Measurements from ENCODE around the gene ZNF581. TPM values are rescaled to one million over a fixed set of nuclear protein-coding genes. Genes with fewer than 3 reads are reported as not detected.

Gene ZNF581
- total RNA-seq, 1 experiment from 2014 or later: 65.1 TPM

- Histone ChIP-seq H2BK15ac (ENCODE audit: low read depth, low read length) (no peak overlapping the region), H3K4ac (ENCODE audit: low read depth, low read length) (no peak overlapping the region), H2BK120ac (ENCODE audit: low read depth, low read length, poor library complexity, severe bottlenecking) (no peak overlapping the region), H3K9ac (ENCODE audit: extremely low read depth, insufficient read length, low read length) (no peak overlapping the region), H3K9me3 (ENCODE audit: control insufficient read depth, low read depth, low read length) (no peaks in the 10 kb centered on the region), H3K79me2 (ENCODE audit: insufficient read depth, low read length) (no peaks in the 10 kb centered on the region; the same call in 1 of the 2 replicates), H2BK20ac (ENCODE audit: low read depth, low read length, poor library complexity, severe bottlenecking) (no peak overlapping the region), H3K18ac (ENCODE audit: insufficient read length, low read depth, low read length) (no peak overlapping the region), H3K56ac (ENCODE audit: insufficient read length, low read depth, low read length) (no peak overlapping the region), H4K8ac (replicated peaks; ENCODE audit: insufficient read length, low read depth, low read length) (no peak overlapping the region), H3K23me2 (ENCODE audit: insufficient read length, low read depth, low read length, poor library complexity, severe bottlenecking) (peaks cover 8% of the 10 kb centered on the region), H2BK5ac (ENCODE audit: insufficient read length, low read length) (no peak overlapping the region), H4K20me1 (ENCODE audit: control insufficient read depth, insufficient read depth, insufficient read length) (no peaks in the 10 kb centered on the region), H4K5ac (ENCODE audit: insufficient read length, low read depth, low read length) (no peak overlapping the region), H3K79me1 (ENCODE audit: insufficient read depth, low read depth, low read length, poor library complexity, severe bottlenecking) (peaks cover 4% of the 10 kb centered on the region), H4K91ac (ENCODE audit: insufficient read length, low read depth, low read length) (no peak overlapping the region), H2AFZ (ENCODE audit: low read length) (no peak overlapping the region), H3K27me3 (ENCODE audit: insufficient read depth, low read length) (no peaks in the 10 kb centered on the region), H3K4me2 (ENCODE audit: insufficient read depth, insufficient read length, low read length) (no peak overlapping the region), H3T11ph (ENCODE audit: low read length) (no peak overlapping the region), H2BK12ac (ENCODE audit: insufficient read length, low read depth, low read length) (no peak overlapping the region), H3K23ac (ENCODE audit: insufficient read length, low read depth, low read length) (no peak overlapping the region), H3K4me1 (ENCODE audit: insufficient read depth, low read length) (peaks cover 4% of the 10 kb centered on the region; the same call in 1 of the 2 replicates), H2AK5ac (ENCODE audit: insufficient read length, low read length) (no peak overlapping the region), H3K14ac (ENCODE audit: insufficient read depth, low read length) (no peak overlapping the region), H3K27ac (ENCODE audit: insufficient read length, low read depth, low read length) (no peak overlapping the region)
- Mint-ChIP-seq H3K27me3 (ENCODE audit: low read depth) (no peaks in the 10 kb centered on the region), H3K4me3 (peak overlapping the region in 1 of 2 experiments; percentile 78; a peak in 2 of 5 replicates), H3K36me3 (ENCODE audit: insufficient read depth in 1 of 3, low read depth in 3 of 3) (peaks cover 6 to 12% (median 12%) of the 10 kb centered on the region in 3 experiments), H3K4me1 (peaks cover 42 to 47% of the 10 kb centered on the region in 2 experiments), H3K9me3 (peaks cover 2 to 4% of the 10 kb centered on the region in 2 experiments; a peak in 2 of 5 replicates), H3K27ac (no peak overlapping the region)
- no CpG with 5 or more reads among the region's 60 CpGs for WGBS (ENCODE audit: extremely low coverage, insufficient read length, low lambda C conversion rate)
- DNase-seq: no peak
- TF ChIP-seq, protein P1, sequence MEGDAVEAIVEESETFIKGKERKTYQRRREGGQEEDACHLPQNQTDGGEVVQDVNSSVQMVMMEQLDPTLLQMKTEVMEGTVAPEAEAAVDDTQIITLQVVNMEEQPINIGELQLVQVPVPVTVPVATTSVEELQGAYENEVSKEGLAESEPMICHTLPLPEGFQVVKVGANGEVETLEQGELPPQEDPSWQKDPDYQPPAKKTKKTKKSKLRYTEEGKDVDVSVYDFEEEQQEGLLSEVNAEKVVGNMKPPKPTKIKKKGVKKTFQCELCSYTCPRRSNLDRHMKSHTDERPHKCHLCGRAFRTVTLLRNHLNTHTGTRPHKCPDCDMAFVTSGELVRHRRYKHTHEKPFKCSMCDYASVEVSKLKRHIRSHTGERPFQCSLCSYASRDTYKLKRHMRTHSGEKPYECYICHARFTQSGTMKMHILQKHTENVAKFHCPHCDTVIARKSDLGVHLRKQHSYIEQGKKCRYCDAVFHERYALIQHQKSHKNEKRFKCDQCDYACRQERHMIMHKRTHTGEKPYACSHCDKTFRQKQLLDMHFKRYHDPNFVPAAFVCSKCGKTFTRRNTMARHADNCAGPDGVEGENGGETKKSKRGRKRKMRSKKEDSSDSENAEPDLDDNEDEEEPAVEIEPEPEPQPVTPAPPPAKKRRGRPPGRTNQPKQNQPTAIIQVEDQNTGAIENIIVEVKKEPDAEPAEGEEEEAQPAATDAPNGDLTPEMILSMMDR (conservative IDR thresholded peaks at IDR 0.05): no peak
Measured at GRCh38 chr19:55602104-55603001, 41.1 kb upstream of the ZNF581 start.

All from H9 (cell line).